SU-DHL-6 (cell line): ENCODE measurements around the gene BEND5.

Experiments
- H2AFZ ChIP-seq: fragments of 200-600 bp; sonication (generic); 2 replicates; pipeline ENCODE4 v1.6.1; 2014; ENCODE audit warnings: low read depth, mild to moderate bottlenecking, moderate library complexity, mixed read lengths, antibody characterized with exemption, low read length; ENCODE audit not compliant: severe bottlenecking
- H3F3A ChIP-seq: fragments of 200-600 bp; shearing (Covaris generic); 2 replicates; pipeline ENCODE4 v1.6.0; 2016; ENCODE audit warnings: antibody characterized with exemption, mild to moderate bottlenecking; ENCODE audit not compliant: insufficient read depth
- H3K27ac ChIP-seq: fragments of 200-600 bp; sonication (generic); 2 replicates; pipeline ENCODE4 v1.5.1; 2016; ENCODE audit warnings: low read depth, mild to moderate bottlenecking, low read length, moderate library complexity, mixed read lengths
- H3K27me3 ChIP-seq: fragments of 200-600 bp; sonication (generic), shearing (Covaris generic); 2 replicates; pipeline ENCODE4 v1.6.0; 2014; ENCODE audit warnings: mild to moderate bottlenecking, low read length
- H3K36me3 ChIP-seq: fragments of 200-600 bp; sonication (generic); 2 replicates; pipeline ENCODE4 v1.6.1; 2014; ENCODE audit warnings: mild to moderate bottlenecking, low read length, mixed read lengths
- H3K4me2 ChIP-seq: fragments of 300-600, 200-600 bp; shearing (Covaris generic), sonication (generic); 2 replicates; pipeline ENCODE4 v1.6.0; 2014; ENCODE audit warnings: low read length, low read depth, mild to moderate bottlenecking; ENCODE audit not compliant: poor library complexity, severe bottlenecking
- H3K4me3 ChIP-seq: fragments of 200-600 bp; sonication (generic); 2 replicates; pipeline ENCODE4 v1.5.1; 2014; ENCODE audit warnings: antibody characterized with exemption, low read length, mild to moderate bottlenecking, mixed read lengths; ENCODE audit not compliant: insufficient read depth, poor library complexity, severe bottlenecking
- H3K79me2 ChIP-seq: fragments of 200-600 bp; sonication (generic); 2 replicates; pipeline ENCODE4 v1.6.1; 2014; ENCODE audit warnings: mild to moderate bottlenecking, low read length, moderate library complexity; ENCODE audit not compliant: insufficient read depth
- H3K9ac ChIP-seq: fragments of 200-600 bp; sonication (generic); 2 replicates; pipeline ENCODE4 v1.7.0; 2014; ENCODE audit warnings: mild to moderate bottlenecking, low read length
- H3K9me2 ChIP-seq: fragments of 200-600 bp; sonication (generic); replicated peaks from 2 replicates; pipeline ENCODE4 v1.6.1; 2014; ENCODE audit warnings: low read length; ENCODE audit not compliant: insufficient read depth
- H3K9me3 ChIP-seq: fragments of 200-600 bp; sonication (generic); 2 replicates; pipeline ENCODE4 v1.6.1; 2014; ENCODE audit warnings: low read length, mixed read lengths; ENCODE audit not compliant: insufficient read depth
- H4K20me1 ChIP-seq: fragments of 200-600 bp; sonication (generic); 2 replicates; pipeline ENCODE4 v1.6.1; 2014; ENCODE audit warnings: low read depth, mild to moderate bottlenecking, antibody characterized with exemption, low read length, moderate library complexity, mixed read lengths
- EZH2phosphoT487 ChIP-seq: fragments of 200-600 bp; sonication (generic), shearing (Covaris generic); conservative IDR thresholded peaks from 2 replicates; pipeline ENCODE4 v1.6.1; 2018; ENCODE audit warnings: mild to moderate bottlenecking, antibody characterized with exemption, low read length, moderate library complexity, mixed read lengths
- TF ChIP-seq, protein P1 (sequence below): fragments of 200-600 bp; sonication (generic); IDR thresholded peaks from one replicate; pipeline ENCODE4 v1.5.1; 2017; ENCODE audit warnings: antibody characterized with exemption, mild to moderate bottlenecking, low read length, moderate library complexity; ENCODE audit not compliant: insufficient read depth, poor library complexity, severe bottlenecking

BEND5 gene

DNA sequence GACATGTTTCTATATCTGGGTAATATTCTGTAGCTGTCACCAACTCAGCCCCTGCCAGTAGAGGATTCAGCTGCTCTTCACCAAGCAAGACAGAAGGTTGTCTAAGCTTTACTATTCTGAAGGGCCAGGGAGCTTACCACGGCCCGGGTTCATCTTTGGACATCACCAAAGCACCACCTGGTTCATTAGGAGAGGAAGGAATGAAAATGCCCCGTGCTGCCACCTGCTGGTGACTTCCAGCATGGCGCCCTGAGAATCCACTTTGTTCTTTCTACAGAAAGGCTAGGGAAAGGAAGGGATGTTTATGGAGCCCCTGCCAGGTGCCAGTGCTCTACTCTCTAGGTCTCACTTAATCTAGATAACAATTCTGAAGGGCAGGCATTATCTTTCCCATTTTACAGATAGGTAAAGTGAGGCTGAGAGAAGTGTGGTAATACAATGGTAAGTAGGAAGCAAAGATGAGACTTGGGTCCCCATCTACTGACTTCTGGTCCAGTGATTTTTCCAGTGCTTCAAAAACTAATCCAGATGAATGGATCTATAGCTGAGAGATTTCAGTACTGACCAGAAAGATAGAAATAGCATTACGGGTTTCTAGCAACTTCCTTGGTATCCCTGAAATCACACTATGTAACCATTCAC is 79.5 kb downstream of the BEND5 start:
- no peak overlapping the region for H2AFZ ChIP-seq
- H3K27ac ChIP-seq: no peak overlapping the region

DNA sequence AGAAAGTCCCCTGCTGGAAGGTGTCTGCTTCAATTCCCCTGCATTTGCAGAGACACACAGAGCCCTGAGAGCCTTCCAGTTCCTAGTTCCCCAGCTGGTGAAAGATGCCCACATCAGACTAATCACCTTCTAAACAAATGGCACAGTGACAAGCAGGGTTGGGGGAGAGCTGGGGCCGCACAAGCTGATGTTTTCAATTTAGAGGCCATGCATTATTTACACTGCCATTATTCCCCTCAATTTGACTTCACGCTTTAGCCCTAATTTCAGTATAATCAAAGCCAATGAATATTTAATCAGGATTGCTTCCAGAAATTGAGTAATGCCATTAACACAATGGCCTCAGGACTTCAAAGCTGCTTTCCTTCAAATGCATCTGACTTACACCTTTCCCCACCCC is 81.5 kb downstream of the BEND5 start:
- H3K4me3 ChIP-seq: no peak overlapping the region
- no peak overlapping the region for H3K9ac ChIP-seq
- H3K9me2 ChIP-seq: no peaks in the 10 kb centered on the region
- no peak overlapping the region for H2AFZ ChIP-seq
- no peaks in the 10 kb centered on the region for H4K20me1 ChIP-seq
- no peak overlapping the region for H3K4me2 ChIP-seq
- TF ChIP-seq EZH2phosphoT487: no peak
- TF ChIP-seq, protein P1, sequence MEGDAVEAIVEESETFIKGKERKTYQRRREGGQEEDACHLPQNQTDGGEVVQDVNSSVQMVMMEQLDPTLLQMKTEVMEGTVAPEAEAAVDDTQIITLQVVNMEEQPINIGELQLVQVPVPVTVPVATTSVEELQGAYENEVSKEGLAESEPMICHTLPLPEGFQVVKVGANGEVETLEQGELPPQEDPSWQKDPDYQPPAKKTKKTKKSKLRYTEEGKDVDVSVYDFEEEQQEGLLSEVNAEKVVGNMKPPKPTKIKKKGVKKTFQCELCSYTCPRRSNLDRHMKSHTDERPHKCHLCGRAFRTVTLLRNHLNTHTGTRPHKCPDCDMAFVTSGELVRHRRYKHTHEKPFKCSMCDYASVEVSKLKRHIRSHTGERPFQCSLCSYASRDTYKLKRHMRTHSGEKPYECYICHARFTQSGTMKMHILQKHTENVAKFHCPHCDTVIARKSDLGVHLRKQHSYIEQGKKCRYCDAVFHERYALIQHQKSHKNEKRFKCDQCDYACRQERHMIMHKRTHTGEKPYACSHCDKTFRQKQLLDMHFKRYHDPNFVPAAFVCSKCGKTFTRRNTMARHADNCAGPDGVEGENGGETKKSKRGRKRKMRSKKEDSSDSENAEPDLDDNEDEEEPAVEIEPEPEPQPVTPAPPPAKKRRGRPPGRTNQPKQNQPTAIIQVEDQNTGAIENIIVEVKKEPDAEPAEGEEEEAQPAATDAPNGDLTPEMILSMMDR: no peak
- H3K9me3 ChIP-seq: no peaks in the 10 kb centered on the region
- no peaks in the 10 kb centered on the region for H3K27me3 ChIP-seq
- no peaks in the 10 kb centered on the region for H3K36me3 ChIP-seq
- H3F3A ChIP-seq: no peaks in the 10 kb centered on the region
- no peaks in the 10 kb centered on the region for H3K79me2 ChIP-seq
- no peak overlapping the region for H3K27ac ChIP-seq

More for the DNA sequence above, 79.5 kb downstream of the BEND5 start:
- H3K9me2 ChIP-seq: no peaks in the 10 kb centered on the region
- no peak overlapping the region for H3K9ac ChIP-seq
- H3K36me3 ChIP-seq: no peaks in the 10 kb centered on the region
- no peaks in the 10 kb centered on the region for H4K20me1 ChIP-seq
- no peaks in the 10 kb centered on the region for H3K79me2 ChIP-seq
- no peak overlapping the region for H3K4me2 ChIP-seq
- TF ChIP-seq EZH2phosphoT487: no peak
- TF ChIP-seq, protein P1: peak; percentile 85
- no peaks in the 10 kb centered on the region for H3K9me3 ChIP-seq
- H3K27me3 ChIP-seq: no peaks in the 10 kb centered on the region
- no peak overlapping the region for H3K4me3 ChIP-seq
- no peaks in the 10 kb centered on the region for H3F3A ChIP-seq

DNA sequence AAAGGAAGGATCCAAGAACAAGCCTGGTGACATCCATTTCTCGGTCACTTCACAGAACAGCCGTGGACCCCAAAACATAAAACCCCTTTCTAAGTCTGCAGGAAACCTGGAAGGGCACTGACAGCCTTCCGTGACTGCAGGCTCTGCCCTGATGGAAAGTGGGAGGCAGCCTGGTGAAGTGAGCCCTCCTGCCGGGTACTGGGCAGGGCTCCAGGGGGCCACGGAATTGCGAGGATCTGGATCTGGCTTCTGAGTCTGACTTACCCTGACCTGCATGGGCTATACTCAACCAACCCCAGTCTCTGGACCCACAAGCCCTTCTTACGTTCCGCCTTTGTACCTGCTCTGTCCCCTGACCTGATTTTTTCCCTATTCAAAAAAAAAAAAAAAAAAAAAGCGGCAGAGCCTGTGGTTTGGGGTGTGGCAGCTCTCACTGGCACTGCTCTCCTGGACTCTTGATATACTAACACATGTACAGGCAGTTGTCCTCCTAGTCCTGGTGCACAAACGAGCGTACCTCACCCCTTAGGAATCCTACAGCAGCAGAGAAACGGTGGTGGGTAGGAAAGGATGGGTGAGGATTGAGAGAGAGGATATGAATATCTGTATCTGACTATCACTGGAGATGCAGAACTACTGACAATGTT is 82.9 kb downstream of the BEND5 start:
- no peaks in the 10 kb centered on the region for H3F3A ChIP-seq
- H4K20me1 ChIP-seq: no peaks in the 10 kb centered on the region
- H3K27me3 ChIP-seq: no peaks in the 10 kb centered on the region
- no peak overlapping the region for H3K4me3 ChIP-seq
- TF ChIP-seq, protein P1: no peak
- no peak for TF ChIP-seq EZH2phosphoT487
- no peaks in the 10 kb centered on the region for H3K79me2 ChIP-seq
- no peak overlapping the region for H3K27ac ChIP-seq
- no peaks in the 10 kb centered on the region for H3K9me2 ChIP-seq
- no peak overlapping the region for H2AFZ ChIP-seq
- H3K4me2 ChIP-seq: no peak overlapping the region
- H3K36me3 ChIP-seq: no peaks in the 10 kb centered on the region
- no peak overlapping the region for H3K9ac ChIP-seq
- no peaks in the 10 kb centered on the region for H3K9me3 ChIP-seq
